ENCODE results near the gene EGFLAM.

The EGFLAM gene

GRCh38 chr5:38451074-38451725 lies 192.8 kb downstream of the EGFLAM start:
- FAIRE-seq = no peak

GRCh38 chr5:38452201-38452600 lies 193.8 kb downstream of the EGFLAM start:
- FAIRE-seq = no peak

- FAIRE-seq = no peak
These were observed 195.1 kb downstream of the EGFLAM start for GRCh38 chr5:38453506-38453905.

- no peak for FAIRE-seq
These were observed 195.6 kb downstream of the EGFLAM start for GRCh38 chr5:38453921-38454320.

GRCh38 chr5:38455796-38456330 lies 197.5 kb downstream of the EGFLAM start:
- no peak for FAIRE-seq

- no peak for FAIRE-seq
These were observed 198.5 kb downstream of the EGFLAM start for GRCh38 chr5:38456657-38457399.

- no peak for FAIRE-seq
These were observed 199.8 kb downstream of the EGFLAM start for GRCh38 chr5:38458174-38458573.

- FAIRE-seq = no peak
These were observed 204.7 kb downstream of the EGFLAM start for GRCh38 chr5:38462976-38463633.

- FAIRE-seq = peak; percentile 8
These were observed 205.5 kb downstream of the EGFLAM start for GRCh38 chr5:38463634-38464521.

GRCh38 chr5:38465061-38465460 lies 206.7 kb downstream of the EGFLAM start:
- no peak for FAIRE-seq

GRCh38 chr5:38465702-38466423 lies 207.5 kb downstream of the EGFLAM start:
- no peak for FAIRE-seq

- FAIRE-seq = no peak
These were observed 208.2 kb downstream of the EGFLAM start for GRCh38 chr5:38466424-38467189.

- FAIRE-seq = no peak
These were observed 209.1 kb downstream of the EGFLAM start for GRCh38 chr5:38467353-38468040.

GRCh38 chr5:38468202-38468673 lies 209.9 kb downstream of the EGFLAM start:
- FAIRE-seq = no peak

- no peak for FAIRE-seq
These were observed 210.8 kb downstream of the EGFLAM start for GRCh38 chr5:38468978-38469706.

GRCh38 chr5:38469707-38470267 lies 211.4 kb downstream of the EGFLAM start:
- no peak for FAIRE-seq

- no peak for FAIRE-seq
These were observed 213.3 kb downstream of the EGFLAM start for GRCh38 chr5:38471709-38472108.

- FAIRE-seq = no peak
These were observed 214.2 kb downstream of the EGFLAM start for GRCh38 chr5:38472541-38472940.

GRCh38 chr5:38473008-38473407 lies 214.6 kb downstream of the EGFLAM start:
- FAIRE-seq = no peak
